NAMALWA (cell line): Measurements from ENCODE around the gene ZMPSTE24.

Experiments used
- DNase-seq: peaks from one replicate; pipeline ENCODE4 v3.0.0-alpha.2; 2015; ENCODE audit warnings: low spot score

ZMPSTE24 gene

DNA sequence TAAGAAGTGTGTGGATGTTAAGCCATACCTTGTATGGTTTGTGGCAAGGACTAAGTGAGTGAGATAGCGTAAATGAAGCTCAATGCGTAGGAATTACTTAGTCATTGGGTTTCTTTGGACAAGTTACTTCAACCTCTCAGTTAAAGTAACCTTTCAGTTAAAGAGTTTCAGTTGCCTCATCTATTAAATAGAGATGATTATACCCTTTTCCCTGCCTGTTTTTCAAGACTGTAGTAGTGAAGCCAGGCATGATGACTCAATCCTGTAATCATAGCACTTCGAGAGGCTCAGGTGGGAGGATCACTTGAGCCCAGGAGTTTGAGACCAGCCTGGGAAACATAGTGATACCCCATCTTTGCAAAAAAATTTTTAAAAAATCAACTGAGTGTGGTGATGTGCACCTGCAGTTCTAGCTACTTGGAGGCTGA lies 6.3 kb downstream of the ZMPSTE24 start:
- no peak for DNase-seq

- DNase-seq, result no peak
Measured at GRCh38 chr1:40265298-40265697, 7.3 kb downstream of the ZMPSTE24 start.

DNA sequence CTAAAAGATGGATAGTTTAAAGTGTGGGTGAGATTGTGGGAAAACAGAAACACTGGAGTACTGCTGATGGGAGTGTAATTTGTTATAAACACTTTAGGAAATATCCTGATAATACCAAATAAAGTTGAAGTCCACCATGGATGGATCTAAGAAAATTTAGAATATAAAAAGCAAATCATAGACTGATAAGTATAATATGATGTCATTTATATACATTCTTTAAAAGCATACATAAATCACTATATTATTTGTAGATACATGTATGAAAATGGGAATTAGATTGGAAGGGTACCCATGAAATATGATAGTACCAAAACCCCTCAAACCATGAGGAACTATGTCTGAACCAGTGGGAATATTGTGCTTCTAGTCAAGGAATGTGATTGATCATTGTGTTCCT lies 7.9 kb downstream of the ZMPSTE24 start:
- no peak for DNase-seq

DNA sequence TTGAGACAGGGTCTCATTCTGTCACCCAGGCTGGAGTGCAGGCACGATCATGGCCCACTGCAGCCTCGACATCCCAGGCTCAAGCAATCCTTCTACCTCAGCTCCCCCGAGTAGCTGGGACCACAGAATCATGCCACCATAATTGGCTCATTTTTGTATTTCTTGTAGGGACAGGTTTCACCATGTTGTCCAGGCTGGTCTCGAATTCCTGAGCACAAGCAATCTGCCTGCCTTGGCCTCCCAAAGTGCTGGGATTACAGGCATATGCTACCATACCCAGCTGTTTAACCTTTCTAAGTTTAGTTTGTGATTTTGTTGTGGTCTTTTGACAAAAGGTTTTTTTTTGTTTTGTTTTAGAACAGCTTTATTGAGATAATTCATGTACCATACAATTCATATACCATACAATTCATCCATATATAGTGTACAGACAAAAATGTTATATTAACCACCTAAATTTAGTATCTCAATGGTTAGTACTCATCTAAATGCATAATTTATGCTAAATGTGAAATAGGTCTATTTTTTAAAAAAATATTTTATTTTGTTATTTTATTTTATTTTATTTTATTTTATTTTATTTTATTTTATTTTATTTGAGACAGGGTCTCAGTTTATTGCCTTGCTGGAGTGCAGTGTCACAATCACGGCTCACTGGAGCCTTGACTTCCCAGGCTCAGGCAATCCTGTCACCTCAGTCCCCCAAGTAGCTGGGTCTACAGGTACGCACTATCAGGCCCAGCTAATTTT lies 8.9 kb downstream of the ZMPSTE24 start:
- DNase-seq, result no peak

DNA sequence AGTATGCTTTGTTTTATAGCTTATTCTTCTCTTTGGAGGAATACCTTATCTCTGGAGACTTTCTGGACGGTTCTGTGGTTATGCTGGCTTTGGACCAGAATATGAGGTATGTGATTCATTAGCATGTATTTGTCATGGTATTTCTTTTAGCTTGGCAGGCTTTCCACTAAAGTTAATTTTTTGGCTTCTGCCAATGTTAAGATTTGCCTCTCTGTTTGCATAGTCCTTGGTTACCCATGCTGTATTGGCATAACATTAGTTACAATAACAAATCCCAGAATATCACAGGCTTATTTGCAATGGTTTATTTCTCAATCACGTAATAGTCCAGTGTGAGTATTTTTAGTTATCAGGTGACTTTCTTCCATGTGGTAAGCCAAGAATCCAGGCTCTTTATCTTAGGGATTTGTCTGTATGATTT lies 9.7 kb downstream of the ZMPSTE24 start:
- DNase-seq, result no peak

DNA sequence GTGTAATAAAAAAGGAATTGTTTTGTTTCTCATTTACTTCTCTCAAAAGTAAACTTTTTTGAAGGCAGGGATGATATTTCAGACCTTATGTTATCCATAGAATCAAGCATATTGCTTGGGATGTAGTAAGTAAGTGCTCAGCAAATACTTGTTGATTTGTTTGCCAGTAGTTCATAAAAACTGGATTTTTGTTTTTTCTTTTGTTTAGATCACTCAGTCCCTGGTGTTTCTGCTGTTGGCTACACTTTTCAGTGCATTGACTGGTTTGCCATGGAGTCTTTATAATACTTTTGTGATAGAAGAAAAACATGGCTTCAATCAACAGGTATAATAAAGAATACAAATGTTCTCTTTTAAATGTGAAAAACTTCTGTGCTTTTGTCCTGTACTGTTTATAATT lies 10.2 kb downstream of the ZMPSTE24 start:
- DNase-seq, result no peak

DNA sequence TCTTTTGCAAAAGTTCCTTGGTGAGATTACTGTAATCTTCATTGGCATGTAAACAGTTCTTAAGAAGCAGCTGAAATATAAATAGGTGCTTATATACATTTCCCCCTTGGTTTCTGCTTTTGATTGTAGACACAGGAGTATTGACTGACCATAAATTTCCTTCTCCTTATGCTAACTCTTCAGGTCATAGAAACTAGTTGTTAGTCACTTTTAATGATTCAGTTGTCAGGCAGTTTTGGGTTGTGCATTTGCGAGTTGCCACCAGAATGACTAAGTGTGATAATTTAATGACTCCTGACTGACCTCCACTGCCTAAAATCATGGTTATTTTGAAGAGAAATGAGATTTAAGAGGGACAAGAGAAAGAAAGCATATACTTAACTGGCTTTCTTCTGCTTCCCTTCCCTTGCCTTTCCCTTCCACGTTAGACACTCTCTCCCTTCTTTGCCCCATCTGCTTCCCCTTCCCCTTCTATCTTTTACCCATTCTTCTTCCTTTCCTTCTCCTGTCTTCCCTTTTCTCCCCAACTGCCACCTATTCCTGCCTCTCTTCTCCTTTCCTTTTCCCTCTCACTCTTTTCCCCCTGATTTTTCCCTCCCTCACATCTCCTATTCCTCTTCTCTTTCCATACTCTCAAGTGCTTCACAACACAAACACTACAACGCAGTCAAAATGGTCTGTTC lies 12.3 kb downstream of the ZMPSTE24 start:
- no peak for DNase-seq

DNA sequence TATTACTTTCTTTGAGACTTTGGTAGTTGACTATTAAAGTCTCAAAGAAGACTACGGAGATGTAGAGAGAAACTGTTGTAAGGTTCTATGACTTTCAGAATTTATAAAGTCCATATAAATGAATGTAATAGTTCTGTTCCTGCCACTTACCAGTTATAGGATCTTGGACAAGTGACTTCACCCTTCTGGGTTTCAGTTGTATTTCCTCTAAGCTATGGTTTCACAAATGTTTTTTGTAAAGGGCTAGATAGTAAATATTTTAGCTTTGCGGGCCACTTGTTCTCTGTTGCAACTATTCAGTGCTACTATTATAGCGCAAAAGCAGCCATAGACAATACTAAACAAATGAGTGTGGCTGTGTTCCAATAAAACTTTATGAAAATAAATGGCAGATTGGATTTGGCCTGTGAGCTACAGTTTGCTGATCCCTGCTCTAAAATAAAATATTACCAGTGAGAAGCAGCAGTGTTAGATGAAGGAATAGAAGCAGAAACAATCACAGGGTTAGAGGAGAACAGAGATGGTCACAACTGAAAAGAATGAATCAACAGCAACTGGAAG lies 14.7 kb downstream of the ZMPSTE24 start:
- DNase-seq, result no peak

- no peak for DNase-seq
Measured at GRCh38 chr1:40273547-40274166, 15.6 kb downstream of the ZMPSTE24 start.

DNA sequence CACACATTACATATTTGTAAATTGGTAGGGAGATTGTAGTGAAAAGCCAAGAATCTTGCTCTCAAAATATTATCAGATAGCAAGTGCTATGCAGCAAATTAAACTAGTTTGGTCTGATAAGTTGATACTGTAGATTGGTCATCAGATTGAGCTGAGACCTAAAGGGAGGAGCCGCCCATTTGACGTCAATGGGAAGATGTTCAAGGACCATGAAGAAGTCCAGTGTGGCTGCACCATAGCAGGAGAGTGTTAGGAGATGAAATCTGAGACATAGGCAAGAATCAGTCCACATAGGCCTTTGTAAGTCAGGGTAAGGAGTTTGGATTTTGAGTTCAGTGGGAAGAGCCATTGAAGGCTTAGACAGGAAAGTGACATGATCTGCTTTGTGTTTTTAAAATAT lies 16.3 kb downstream of the ZMPSTE24 start:
- DNase-seq, result no peak

DNA sequence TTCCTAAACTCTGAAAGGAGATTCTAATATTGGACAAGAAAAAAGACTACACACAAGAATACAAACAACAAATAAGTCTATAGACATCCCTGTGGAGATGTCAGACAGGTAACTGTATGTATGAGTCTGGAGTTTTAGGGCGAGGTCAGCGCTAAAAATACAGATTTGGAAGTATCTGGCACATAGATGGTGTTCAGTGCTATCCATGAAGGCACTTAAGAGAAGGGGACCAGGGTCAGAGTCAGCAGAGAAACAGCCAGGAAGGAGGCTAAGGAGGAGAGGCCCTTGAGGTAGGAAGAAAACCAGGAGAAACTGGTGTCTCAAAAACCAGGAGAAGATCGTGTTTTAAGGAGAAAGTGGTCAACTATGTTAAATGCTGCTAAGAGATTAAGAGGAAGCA lies 18.1 kb downstream of the ZMPSTE24 start:
- DNase-seq, result no peak

DNA sequence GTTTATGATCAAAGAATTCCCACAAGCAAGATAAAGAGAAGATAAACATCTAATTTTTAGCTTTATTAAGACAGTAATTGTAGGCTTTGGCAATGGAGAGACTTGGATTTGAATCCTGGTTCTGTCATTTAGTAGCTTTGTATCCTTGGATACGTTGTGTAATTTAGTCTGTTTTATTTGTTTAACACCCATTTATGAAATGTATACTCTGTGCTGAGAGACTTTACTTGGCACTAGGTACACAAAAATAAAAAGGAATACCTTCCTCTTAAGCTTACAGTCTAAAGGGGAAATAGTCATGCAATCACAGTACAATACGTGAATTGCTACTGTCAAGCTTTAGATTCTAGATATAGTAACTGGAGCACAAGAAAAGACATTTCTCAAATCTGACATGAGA lies 23.8 kb downstream of the ZMPSTE24 start:
- no peak for DNase-seq

DNA sequence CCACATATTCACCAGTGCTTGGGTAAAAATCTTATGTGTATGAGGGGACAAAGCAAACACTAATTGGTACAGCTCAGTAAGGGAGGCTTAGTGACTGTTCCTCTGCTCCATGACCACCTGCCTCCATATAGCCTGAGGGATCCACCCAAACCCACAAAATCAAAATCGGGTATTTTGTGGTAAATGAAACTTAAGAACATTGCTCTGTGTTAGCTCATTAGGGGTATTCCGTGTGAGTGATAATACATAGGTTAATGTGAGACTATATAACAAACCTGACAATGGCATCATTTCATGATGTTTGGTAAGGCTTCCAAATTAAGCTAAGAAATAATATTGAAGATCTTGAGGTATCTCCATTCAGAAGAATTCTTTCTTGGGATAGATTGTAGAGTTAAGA lies 33.3 kb downstream of the ZMPSTE24 start:
- DNase-seq, result no peak

DNA sequence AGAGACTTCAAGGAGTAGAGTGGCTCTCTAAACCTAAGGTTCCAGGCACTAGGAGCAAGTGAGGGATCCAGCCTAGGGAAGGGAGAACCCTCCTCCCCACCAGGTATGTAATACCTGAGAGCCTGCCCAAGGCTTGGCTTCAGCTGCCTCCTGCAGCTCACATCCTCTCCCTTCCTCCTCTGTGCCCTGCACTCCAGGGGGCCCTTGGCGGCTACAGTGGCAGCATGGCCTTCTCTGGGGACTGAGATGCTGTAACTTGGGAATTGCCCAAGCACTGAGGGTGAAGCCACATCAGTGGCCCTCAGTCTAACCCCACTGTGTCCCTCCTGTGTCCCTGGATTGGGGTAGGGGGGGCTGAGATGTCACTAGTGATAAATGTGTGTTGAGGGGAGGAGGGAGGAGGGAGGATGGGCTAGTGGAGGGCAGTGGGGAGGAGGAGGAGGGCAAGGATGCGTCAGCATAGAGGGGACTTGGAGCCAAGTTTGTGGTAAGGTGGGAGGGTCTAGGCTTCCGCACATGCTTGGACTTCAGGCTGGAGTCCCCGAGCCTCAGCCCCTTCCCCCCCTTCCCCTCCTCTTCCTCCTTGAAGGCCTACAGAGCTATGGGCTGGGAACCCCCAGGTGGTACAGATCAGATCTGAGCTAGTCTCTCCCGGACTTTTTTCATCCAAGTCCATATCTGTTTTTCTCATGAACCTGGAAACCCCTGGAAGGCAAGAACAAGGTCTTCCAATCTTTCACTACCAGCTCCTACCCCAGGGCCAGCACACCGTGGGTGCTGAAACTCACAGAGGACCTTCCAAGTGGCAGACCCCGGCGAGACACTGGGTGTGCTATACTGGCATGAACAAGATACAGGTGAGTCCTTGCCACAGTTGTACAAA lies 41.6 kb downstream of the ZMPSTE24 start:
- no peak for DNase-seq

GRCh38 chr1:40300249-40300567 lies 42.2 kb downstream of the ZMPSTE24 start:
- DNase-seq, result no peak

DNA sequence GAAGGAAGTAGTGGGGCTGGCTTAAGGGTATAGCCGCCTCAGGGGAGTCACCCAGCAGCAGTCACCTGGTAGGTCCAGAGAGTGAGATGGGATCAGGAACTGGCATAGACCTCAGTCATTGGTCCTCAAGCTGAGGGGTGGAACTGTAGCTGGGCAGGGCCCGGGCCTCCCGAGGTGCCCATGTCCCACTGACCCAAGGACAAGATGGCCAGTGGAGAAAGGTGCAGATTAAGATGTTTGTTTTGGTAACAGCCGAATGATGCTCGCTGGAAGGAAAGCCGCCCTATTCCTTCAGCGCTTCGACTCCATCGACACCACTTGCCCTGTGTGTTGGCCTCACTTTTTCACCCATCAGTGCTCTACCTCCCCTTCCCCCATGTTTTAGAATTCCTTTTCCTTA lies 42.6 kb downstream of the ZMPSTE24 start:
- no peak for DNase-seq

DNA sequence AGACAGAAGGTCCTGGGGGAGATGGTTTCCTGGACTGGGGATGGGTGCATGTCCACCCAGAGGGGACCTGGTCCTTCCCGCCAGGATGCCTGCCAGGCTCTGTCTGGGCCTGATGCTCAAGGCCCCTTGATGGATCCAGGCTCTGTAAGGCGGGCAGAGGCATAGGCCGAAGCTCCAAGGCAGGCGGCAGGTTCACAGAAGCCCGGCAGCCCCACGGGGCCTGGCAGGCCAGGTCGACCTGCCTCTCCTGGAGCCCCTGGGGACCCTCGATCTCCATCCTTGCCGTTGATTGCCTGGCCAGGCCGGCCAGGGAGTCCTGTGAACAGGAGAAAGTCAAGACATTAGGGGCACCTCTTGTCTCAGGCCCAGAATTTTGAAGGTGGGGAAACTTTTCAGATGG lies 43.0 kb downstream of the ZMPSTE24 start:
- no peak for DNase-seq

GRCh38 chr1:40301541-40302299 lies 43.7 kb downstream of the ZMPSTE24 start:
- DNase-seq, result no peak

DNA sequence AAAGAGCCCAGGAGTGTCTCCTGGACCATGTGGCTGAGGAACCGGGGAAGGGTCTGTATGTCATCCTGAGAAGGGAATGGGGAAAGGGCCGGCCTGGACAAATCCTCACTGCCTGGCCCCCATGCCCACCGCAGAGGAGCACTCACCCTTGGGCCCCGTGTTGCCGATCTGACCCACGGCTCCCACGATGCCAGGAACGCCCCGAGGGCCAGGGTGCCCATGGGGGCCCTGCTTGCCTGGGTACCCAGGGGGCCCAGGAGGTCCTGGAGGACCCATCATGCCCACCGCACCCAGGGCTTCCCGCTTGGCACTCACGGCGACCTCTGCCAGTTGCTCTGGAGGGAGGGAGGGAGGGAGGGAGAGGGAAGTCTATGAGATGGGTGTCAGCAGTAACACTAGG lies 44.4 kb downstream of the ZMPSTE24 start:
- DNase-seq, result no peak

- DNase-seq, result no peak
Measured at GRCh38 chr1:40303051-40303771, 45.2 kb downstream of the ZMPSTE24 start.

DNA sequence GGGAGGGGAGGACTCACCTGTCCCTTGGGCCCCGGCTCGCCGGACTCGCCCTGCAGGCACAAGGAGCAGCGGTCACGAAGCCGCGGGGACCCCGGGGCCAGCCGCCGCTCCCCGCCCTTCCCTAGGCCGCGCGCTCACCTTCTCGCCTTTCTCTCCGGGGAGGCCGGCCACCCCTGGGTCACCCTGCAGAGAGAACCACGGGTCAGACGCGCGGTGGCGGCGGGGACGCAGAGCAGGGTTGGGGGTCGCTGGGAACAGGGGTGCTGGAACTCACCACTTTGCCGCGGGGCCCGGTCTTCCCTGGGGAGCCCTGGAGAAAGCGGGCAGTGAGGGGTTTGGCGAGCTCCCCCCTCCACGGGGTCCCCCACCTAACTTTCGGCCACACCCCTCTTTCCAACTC lies 45.8 kb downstream of the ZMPSTE24 start:
- no peak for DNase-seq
